ENCODE results near the gene EXOC4.

The EXOC4 gene

DNA sequence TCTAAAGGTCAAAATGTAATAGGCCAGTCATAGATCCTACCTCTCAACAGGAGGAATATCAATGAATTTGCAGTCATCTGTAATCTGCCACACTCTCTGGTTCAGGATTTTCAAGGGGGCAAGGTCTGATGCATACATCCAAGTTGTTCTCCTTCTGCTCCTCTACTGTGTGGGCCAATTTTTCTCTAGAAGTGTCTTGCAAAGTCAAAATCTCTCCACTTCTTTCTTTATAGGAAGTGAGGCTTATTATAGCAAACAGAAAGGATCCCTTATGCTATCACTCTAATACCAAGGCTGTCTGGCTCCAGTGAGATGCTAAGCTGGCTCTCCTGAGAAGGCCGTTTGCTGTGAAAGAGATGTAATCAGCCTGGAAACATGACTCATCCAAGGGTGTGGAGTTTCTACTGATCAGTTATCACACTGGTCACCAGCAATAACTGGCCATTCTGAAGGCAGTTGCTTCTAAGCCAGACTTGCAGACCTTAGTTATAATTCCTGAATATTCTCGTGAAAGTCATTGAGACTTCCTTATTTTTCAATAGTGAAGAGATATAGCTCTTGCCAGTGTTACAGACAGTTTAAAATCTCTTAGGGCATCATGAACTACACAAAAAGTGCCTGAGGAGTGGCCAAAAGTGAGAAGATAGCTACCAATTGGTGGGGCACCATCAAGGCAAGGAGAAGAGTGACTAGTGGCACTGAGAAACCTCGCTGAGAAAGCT, 831.0 kb downstream of the EXOC4 start:
- DNase-seq (ENCODE audit: low read depth in 2 of 2), result peak; percentile 12 to 13
- H3K4me3 ChIP-seq (replicated peaks in 1 of 2; ENCODE audit: low read depth in 2 of 2, low read length in 2 of 2), result no peak overlapping the region
- TF ChIP-seq CTCF (IDR thresholded peaks at IDR 0.05; ENCODE audit: low read depth, low read length), result no peak

DNA sequence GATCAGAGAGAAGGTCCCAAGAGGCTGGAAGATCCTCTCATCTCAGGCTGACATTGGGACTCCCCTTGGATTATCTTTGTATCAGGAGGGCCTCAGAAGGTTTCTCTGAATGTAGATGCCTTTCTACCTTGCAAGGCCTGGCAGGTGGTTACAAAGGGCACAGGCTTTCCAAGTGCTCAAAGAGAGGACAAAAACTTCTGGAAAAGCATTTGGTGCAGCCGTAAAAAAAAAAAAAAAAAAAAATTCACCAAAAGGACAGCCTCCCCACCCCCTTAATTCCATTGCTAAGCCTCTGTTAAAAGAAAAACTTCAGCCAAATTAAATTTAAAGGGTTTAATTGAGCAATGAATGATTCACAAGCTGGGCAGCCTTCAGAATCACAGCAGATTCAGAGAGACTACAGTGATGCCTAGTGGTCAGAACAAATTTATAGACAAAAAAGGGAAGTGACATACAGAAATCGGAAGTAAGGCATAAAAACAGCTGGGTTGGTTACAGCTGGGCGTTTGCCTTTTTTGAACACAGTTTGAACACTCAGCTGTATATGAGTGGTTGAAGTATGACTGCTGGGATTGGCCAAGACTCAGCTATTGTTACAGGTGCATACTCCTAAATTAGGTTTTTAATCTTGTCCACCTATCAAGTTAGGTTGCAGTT, 831.7 kb downstream of the EXOC4 start:
- H3K4me3 ChIP-seq (replicated peaks in 1 of 2; ENCODE audit: low read depth in 2 of 2, low read length in 2 of 2), result no peak overlapping the region
- DNase-seq (ENCODE audit: low read depth in 2 of 2), result no peak
- TF ChIP-seq CTCF (IDR thresholded peaks at IDR 0.05; ENCODE audit: low read depth, low read length), result no peak

- H3K4me3 ChIP-seq (replicated peaks in 1 of 2; ENCODE audit: low read depth in 2 of 2, low read length in 2 of 2), result no peak overlapping the region
- no peak for DNase-seq (ENCODE audit: low read depth in 2 of 2)
- TF ChIP-seq CTCF (IDR thresholded peaks at IDR 0.05; ENCODE audit: low read depth, low read length), result no peak
These were observed 832.4 kb downstream of the EXOC4 start for GRCh38 chr7:134085311-134085710.

GRCh38 chr7:134086998-134087735, 834.3 kb downstream of the EXOC4 start:
- no peak for TF ChIP-seq CTCF (IDR thresholded peaks at IDR 0.05; ENCODE audit: low read depth, low read length)
- DNase-seq (ENCODE audit: low read depth in 2 of 2), result no peak

GRCh38 chr7:134088199-134088598, 835.3 kb downstream of the EXOC4 start:
- TF ChIP-seq CTCF (IDR thresholded peaks at IDR 0.05; ENCODE audit: low read depth, low read length), result no peak
- no peak overlapping the region for H3K4me3 ChIP-seq (replicated peaks in 1 of 2; ENCODE audit: low read depth in 2 of 2, low read length in 2 of 2)
- DNase-seq (ENCODE audit: low read depth in 2 of 2), result no peak

More at GRCh38 chr7:134086998-134087735, 834.3 kb downstream of the EXOC4 start:
- H3K4me3 ChIP-seq (replicated peaks in 1 of 2; ENCODE audit: low read depth in 2 of 2, low read length in 2 of 2), result no peak overlapping the region

- TF ChIP-seq CTCF (IDR thresholded peaks at IDR 0.05; ENCODE audit: low read depth, low read length), result no peak
- DNase-seq (ENCODE audit: low read depth in 2 of 2), result no peak
- H3K4me3 ChIP-seq (replicated peaks in 1 of 2; ENCODE audit: low read depth in 2 of 2, low read length in 2 of 2), result no peak overlapping the region
These were observed 836.6 kb downstream of the EXOC4 start for GRCh38 chr7:134089446-134089845.

All from cardiac fibroblast (primary cell).